WI38 (cell line): ENCODE data around the gene SDHB.
A peak's percentile ranks its signal among the peaks of the same experiment; 100 is the strongest.

Source experiments
- H3K4me3 ChIP-seq: 2 replicates; pipeline ENCODE4 v1.5.1; 2011; ENCODE audit warnings: low read depth, mild to moderate bottlenecking, control low read depth, low read length
- CTCF ChIP-seq: IDR thresholded peaks from 2 replicates; pipeline ENCODE4 v1.5.1; 2012; ENCODE audit warnings: low read depth, mild to moderate bottlenecking, control low read depth, low read length

Gene SDHB

GRCh38 chr1:17059391-17060305 lies 5.8 kb upstream of the SDHB start:
- peak; percentile 74 for TF ChIP-seq CTCF

GRCh38 chr1:17056551-17056950 lies 2.7 kb upstream of the SDHB start:
- no peak for TF ChIP-seq CTCF
- no peak overlapping the region for H3K4me3 ChIP-seq

More at GRCh38 chr1:17059391-17060305, 5.8 kb upstream of the SDHB start:
- H3K4me3 ChIP-seq = no peak overlapping the region

GRCh38 chr1:17055801-17056200 lies 2.0 kb upstream of the SDHB start:
- H3K4me3 ChIP-seq = no peak overlapping the region
- no peak for TF ChIP-seq CTCF

GRCh38 chr1:17053086-17053684 lies 647 bp downstream of the SDHB start:
- no peak for TF ChIP-seq CTCF
- H3K4me3 ChIP-seq = peak overlapping the region; percentile 94

GRCh38 chr1:17052641-17053040 lies 1.2 kb downstream of the SDHB start:
- peak overlapping the region; percentile 94 for H3K4me3 ChIP-seq
- TF ChIP-seq CTCF = no peak

GRCh38 chr1:17052038-17052437 lies 1.8 kb downstream of the SDHB start:
- TF ChIP-seq CTCF = no peak
- no peak overlapping the region for H3K4me3 ChIP-seq

GRCh38 chr1:17047924-17048323 lies 5.9 kb downstream of the SDHB start:
- no peak for TF ChIP-seq CTCF
- H3K4me3 ChIP-seq = no peak overlapping the region
